Measurements from ENCODE around the gene ZNF888. TPM values are rescaled to one million over a fixed set of nuclear protein-coding genes. Genes with fewer than 3 reads are reported as not detected.
A peak's percentile ranks its signal among the peaks of the same experiment; 100 is the strongest.

ZNF888 gene
- total and polyA plus RNA-seq, 2 experiments from 2014 or later = 2.3 to 8.3 TPM

DNA sequence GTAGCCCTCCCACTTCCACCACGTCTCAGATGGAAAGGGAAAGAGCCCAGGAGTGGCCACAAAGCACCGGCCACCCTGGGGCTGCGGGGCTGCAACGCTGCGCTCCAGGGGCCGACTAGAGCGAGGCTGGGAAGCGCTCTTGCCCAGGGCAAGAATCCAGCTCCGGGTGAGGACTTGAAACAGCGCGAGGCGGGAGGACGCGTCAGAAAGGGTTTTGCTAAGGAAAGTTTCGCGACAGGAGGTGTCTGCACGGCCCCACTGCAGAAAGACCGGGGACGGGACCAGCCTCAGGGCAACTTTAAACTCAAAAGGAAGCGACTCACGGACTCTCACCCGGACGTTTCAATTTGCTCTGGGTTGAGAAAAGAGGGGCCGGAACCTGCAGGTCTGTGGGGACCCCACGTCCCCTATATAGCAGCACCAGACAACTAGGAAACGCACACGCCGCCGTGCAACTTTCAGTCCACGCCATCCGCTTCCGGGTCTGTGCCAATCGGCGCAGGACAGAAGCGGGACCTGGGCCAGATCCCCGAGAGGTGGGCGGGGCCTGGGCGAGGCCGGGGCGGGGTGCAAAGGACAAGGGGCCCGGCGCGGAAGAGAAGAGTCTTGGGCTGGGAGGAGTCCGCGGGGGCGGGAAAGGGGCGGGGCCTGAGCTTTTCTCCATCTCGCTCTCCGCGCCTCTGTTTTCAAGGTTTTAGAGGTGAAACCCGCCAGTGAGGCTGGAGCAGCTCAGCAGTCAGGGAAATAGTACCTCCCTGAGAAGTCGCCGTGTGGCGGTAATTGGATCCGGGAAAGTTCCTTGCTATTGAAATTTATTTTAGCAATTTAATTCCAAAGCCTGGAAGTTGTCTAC lies 39.4 kb upstream of the ZNF888 start, which contains the start of gene ZNF816:
Gene ZNF816, minus strand, starts transcription at position 488 of the 853 bp plus-strand sequence. CDS start 6,792 bp downstream, outside the sequence.
- H3K27ac Mint-ChIP-seq = peak within 1 kb of the TSS; percentile 91
- H3F3A ChIP-seq (replicated peaks; ENCODE audit: low read depth) = no peaks in the 10 kb centered on the region; the same call in 1 of the 2 replicates
- peaks cover 4% of the 10 kb centered on the region for H3K9me3 Mint-ChIP-seq
- peaks cover 5% of the 10 kb centered on the region; the same call in 1 of the 2 replicates for H4K20me1 ChIP-seq (replicated peaks; ENCODE audit: insufficient read depth)
- DNase-seq (ENCODE audit: low spot score) (peak; percentile 100), ATAC-seq (peak; percentile 98)
- H3K4me1 ChIP-seq (ENCODE audit: insufficient read depth) = peaks cover 17% of the 10 kb centered on the region
- H3K36me3 ChIP-seq (ENCODE audit: insufficient read depth) = no peaks in the 10 kb centered on the region
- H2AFZ ChIP-seq = peak within 1 kb of the TSS; percentile 87
- H3K36me3 Mint-ChIP-seq (ENCODE audit: low read depth) = peaks cover 12% of the 10 kb centered on the region
- peaks cover 28% of the 10 kb centered on the region for H3K79me2 ChIP-seq (replicated peaks; ENCODE audit: insufficient read depth)
- peak within 1 kb of the TSS; percentile 88 for H3K4me2 ChIP-seq
- H3K9me2 ChIP-seq (ENCODE audit: insufficient read depth) = no peaks in the 10 kb centered on the region
- H3K4me3 ChIP-seq = peak within 1 kb of the TSS; percentile 86
- no peaks in the 10 kb centered on the region for H3K27me3 Mint-ChIP-seq (ENCODE audit: insufficient read depth, low read depth, poor library complexity)
- H3K27ac ChIP-seq (ENCODE audit: low read depth) = peak within 1 kb of the TSS; percentile 75
- H3K4me1 Mint-ChIP-seq = peaks cover 17% of the 10 kb centered on the region
- H3K4me3 Mint-ChIP-seq = peak within 1 kb of the TSS; percentile 98
- TF ChIP-seq JUNB (IDR thresholded peaks at IDR 0.05; ENCODE audit: unreplicated experiment) (no peak), ZNF331 (CRISPR knock-in tag; IDR thresholded peaks at IDR 0.05; ENCODE audit: low read depth) (no peak), EZH2phosphoT487 (IDR thresholded peaks at IDR 0.05; ENCODE audit: unreplicated experiment) (no peak), STAT1 (IDR thresholded peaks at IDR 0.05; ENCODE audit: unreplicated experiment) (no peak), EZH2 (IDR thresholded peaks at IDR 0.05; ENCODE audit: low read depth, unreplicated experiment) (no peak), CREB1 (CRISPR knock-in tag; IDR thresholded peaks at IDR 0.05; ENCODE audit: low read depth) (no peak), ZNF114 (CRISPR knock-in tag; IDR thresholded peaks at IDR 0.05) (no peak), POLR2AphosphoS5 (IDR thresholded peaks at IDR 0.05; ENCODE audit: low read depth) (peak; percentile 83), NANOG (IDR thresholded peaks at IDR 0.05; ENCODE audit: borderline replicate concordance) (no peak)
- TF ChIP-seq, protein P1, sequence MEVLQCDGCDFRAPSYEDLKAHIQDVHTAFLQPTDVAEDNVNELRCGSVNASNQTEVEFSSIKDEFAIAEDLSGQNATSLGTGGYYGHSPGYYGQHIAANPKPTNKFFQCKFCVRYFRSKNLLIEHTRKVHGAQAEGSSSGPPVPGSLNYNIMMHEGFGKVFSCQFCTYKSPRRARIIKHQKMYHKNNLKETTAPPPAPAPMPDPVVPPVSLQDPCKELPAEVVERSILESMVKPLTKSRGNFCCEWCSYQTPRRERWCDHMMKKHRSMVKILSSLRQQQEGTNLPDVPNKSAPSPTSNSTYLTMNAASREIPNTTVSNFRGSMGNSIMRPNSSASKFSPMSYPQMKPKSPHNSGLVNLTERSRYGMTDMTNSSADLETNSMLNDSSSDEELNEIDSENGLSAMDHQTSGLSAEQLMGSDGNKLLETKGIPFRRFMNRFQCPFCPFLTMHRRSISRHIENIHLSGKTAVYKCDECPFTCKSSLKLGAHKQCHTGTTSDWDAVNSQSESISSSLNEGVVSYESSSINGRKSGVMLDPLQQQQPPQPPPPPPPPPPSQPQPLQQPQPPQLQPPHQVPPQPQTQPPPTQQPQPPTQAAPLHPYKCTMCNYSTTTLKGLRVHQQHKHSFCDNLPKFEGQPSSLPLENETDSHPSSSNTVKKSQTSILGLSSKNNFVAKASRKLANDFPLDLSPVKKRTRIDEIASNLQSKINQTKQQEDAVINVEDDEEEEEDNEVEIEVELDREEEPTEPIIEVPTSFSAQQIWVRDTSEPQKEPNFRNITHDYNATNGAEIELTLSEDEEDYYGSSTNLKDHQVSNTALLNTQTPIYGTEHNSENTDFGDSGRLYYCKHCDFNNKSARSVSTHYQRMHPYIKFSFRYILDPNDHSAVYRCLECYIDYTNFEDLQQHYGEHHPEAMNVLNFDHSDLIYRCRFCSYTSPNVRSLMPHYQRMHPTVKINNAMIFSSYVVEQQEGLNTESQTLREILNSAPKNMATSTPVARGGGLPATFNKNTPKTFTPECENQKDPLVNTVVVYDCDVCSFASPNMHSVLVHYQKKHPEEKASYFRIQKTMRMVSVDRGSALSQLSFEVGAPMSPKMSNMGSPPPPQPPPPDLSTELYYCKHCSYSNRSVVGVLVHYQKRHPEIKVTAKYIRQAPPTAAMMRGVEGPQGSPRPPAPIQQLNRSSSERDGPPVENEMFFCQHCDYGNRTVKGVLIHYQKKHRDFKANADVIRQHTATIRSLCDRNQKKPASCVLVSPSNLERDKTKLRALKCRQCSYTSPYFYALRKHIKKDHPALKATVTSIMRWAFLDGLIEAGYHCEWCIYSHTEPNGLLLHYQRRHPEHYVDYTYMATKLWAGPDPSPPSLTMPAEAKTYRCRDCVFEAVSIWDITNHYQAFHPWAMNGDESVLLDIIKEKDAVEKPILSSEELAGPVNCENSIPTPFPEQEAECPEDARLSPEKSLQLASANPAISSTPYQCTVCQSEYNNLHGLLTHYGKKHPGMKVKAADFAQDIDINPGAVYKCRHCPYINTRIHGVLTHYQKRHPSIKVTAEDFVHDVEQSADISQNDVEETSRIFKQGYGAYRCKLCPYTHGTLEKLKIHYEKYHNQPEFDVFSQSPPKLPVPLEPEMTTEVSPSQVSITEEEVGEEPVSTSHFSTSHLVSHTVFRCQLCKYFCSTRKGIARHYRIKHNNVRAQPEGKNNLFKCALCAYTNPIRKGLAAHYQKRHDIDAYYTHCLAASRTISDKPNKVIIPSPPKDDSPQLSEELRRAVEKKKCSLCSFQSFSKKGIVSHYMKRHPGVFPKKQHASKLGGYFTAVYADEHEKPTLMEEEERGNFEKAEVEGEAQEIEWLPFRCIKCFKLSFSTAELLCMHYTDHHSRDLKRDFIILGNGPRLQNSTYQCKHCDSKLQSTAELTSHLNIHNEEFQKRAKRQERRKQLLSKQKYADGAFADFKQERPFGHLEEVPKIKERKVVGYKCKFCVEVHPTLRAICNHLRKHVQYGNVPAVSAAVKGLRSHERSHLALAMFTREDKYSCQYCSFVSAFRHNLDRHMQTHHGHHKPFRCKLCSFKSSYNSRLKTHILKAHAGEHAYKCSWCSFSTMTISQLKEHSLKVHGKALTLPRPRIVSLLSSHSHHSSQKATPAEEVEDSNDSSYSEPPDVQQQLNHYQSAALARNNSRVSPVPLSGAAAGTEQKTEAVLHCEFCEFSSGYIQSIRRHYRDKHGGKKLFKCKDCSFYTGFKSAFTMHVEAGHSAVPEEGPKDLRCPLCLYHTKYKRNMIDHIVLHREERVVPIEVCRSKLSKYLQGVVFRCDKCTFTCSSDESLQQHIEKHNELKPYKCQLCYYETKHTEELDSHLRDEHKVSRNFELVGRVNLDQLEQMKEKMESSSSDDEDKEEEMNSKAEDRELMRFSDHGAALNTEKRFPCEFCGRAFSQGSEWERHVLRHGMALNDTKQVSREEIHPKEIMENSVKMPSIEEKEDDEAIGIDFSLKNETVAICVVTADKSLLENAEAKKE (CRISPR knock-in tag; IDR thresholded peaks at IDR 0.05) = no peak
- TF ChIP-seq, protein P2, sequence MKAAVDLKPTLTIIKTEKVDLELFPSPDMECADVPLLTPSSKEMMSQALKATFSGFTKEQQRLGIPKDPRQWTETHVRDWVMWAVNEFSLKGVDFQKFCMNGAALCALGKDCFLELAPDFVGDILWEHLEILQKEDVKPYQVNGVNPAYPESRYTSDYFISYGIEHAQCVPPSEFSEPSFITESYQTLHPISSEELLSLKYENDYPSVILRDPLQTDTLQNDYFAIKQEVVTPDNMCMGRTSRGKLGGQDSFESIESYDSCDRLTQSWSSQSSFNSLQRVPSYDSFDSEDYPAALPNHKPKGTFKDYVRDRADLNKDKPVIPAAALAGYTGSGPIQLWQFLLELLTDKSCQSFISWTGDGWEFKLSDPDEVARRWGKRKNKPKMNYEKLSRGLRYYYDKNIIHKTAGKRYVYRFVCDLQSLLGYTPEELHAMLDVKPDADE (IDR thresholded peaks at IDR 0.05) = 0 out of 2 replicates have a peak, but pooled peaks have one; percentile 40
- TF ChIP-seq, protein P3, sequence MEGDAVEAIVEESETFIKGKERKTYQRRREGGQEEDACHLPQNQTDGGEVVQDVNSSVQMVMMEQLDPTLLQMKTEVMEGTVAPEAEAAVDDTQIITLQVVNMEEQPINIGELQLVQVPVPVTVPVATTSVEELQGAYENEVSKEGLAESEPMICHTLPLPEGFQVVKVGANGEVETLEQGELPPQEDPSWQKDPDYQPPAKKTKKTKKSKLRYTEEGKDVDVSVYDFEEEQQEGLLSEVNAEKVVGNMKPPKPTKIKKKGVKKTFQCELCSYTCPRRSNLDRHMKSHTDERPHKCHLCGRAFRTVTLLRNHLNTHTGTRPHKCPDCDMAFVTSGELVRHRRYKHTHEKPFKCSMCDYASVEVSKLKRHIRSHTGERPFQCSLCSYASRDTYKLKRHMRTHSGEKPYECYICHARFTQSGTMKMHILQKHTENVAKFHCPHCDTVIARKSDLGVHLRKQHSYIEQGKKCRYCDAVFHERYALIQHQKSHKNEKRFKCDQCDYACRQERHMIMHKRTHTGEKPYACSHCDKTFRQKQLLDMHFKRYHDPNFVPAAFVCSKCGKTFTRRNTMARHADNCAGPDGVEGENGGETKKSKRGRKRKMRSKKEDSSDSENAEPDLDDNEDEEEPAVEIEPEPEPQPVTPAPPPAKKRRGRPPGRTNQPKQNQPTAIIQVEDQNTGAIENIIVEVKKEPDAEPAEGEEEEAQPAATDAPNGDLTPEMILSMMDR (conservative IDR thresholded peaks at IDR 0.05; ENCODE audit: low read depth in 2 of 2) = no peak
- TF ChIP-seq, protein P4, sequence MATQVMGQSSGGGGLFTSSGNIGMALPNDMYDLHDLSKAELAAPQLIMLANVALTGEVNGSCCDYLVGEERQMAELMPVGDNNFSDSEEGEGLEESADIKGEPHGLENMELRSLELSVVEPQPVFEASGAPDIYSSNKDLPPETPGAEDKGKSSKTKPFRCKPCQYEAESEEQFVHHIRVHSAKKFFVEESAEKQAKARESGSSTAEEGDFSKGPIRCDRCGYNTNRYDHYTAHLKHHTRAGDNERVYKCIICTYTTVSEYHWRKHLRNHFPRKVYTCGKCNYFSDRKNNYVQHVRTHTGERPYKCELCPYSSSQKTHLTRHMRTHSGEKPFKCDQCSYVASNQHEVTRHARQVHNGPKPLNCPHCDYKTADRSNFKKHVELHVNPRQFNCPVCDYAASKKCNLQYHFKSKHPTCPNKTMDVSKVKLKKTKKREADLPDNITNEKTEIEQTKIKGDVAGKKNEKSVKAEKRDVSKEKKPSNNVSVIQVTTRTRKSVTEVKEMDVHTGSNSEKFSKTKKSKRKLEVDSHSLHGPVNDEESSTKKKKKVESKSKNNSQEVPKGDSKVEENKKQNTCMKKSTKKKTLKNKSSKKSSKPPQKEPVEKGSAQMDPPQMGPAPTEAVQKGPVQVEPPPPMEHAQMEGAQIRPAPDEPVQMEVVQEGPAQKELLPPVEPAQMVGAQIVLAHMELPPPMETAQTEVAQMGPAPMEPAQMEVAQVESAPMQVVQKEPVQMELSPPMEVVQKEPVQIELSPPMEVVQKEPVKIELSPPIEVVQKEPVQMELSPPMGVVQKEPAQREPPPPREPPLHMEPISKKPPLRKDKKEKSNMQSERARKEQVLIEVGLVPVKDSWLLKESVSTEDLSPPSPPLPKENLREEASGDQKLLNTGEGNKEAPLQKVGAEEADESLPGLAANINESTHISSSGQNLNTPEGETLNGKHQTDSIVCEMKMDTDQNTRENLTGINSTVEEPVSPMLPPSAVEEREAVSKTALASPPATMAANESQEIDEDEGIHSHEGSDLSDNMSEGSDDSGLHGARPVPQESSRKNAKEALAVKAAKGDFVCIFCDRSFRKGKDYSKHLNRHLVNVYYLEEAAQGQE (IDR thresholded peaks at IDR 0.05; ENCODE audit: unreplicated experiment) = no peak
- no peaks in the 10 kb centered on the region for H3K27me3 ChIP-seq (ENCODE audit: insufficient read depth)

Data from GM23338 (cell line).